GM12872 (cell line): ENCODE results near the gene SPAG4.

Experiments used
- CTCF ChIP-seq: IDR thresholded peaks from 3 replicates; pipeline ENCODE4 v1.5.1; 2011; ENCODE audit warnings: low read depth, mild to moderate bottlenecking, low read length, moderate library complexity; ENCODE audit not compliant: insufficient read depth

Gene SPAG4

GRCh38 chr20:35652641-35653429 is 37.2 kb downstream of the SPAG4 start:
- TF ChIP-seq CTCF, result no peak

- no peak for TF ChIP-seq CTCF
Observed at GRCh38 chr20:35653430-35653734, 37.8 kb downstream of the SPAG4 start.

- no peak for TF ChIP-seq CTCF
Observed at GRCh38 chr20:35653893-35654292, 38.3 kb downstream of the SPAG4 start.

GRCh38 chr20:35654415-35654814 is 38.8 kb downstream of the SPAG4 start:
- TF ChIP-seq CTCF, result no peak

- no peak for TF ChIP-seq CTCF
Observed at GRCh38 chr20:35657271-35657670, 41.6 kb downstream of the SPAG4 start.

- TF ChIP-seq CTCF, result no peak
Observed at GRCh38 chr20:35660122-35660937, 44.7 kb downstream of the SPAG4 start.

GRCh38 chr20:35661053-35661452 is 45.4 kb downstream of the SPAG4 start:
- no peak for TF ChIP-seq CTCF
